T-helper 9 cell (primary cell): ENCODE data around the gene PLB1.

Experiments
- DNase-seq: peaks from one replicate; pipeline ENCODE4 v3.0.0-alpha.2; 2020

Gene PLB1

GRCh38 chr2:28630341-28630740, 134.5 kb downstream of the PLB1 start:
- DNase-seq, result no peak

- no peak for DNase-seq
Observed at GRCh38 chr2:28631514-28632206, 135.8 kb downstream of the PLB1 start.

GRCh38 chr2:28632791-28633190, 136.9 kb downstream of the PLB1 start:
- DNase-seq, result no peak

- DNase-seq, result no peak
Observed at GRCh38 chr2:28633204-28633603, 137.3 kb downstream of the PLB1 start.

GRCh38 chr2:28633746-28634145, 137.9 kb downstream of the PLB1 start:
- DNase-seq, result no peak

- DNase-seq, result no peak
Observed at GRCh38 chr2:28635191-28635611, 139.3 kb downstream of the PLB1 start.

- DNase-seq, result no peak
Observed at GRCh38 chr2:28636491-28636890, 140.6 kb downstream of the PLB1 start.

- no peak for DNase-seq
Observed at GRCh38 chr2:28637066-28638047, 141.5 kb downstream of the PLB1 start.

GRCh38 chr2:28638102-28638501, 142.2 kb downstream of the PLB1 start:
- DNase-seq, result no peak

- no peak for DNase-seq
Observed at GRCh38 chr2:28639092-28639691, 143.3 kb downstream of the PLB1 start.

GRCh38 chr2:28639836-28640235, 144.0 kb downstream of the PLB1 start:
- no peak for DNase-seq

- no peak for DNase-seq
Observed at GRCh38 chr2:28640260-28640907, 144.5 kb downstream of the PLB1 start.

GRCh38 chr2:28640908-28641300, 145.0 kb downstream of the PLB1 start:
- DNase-seq, result no peak

GRCh38 chr2:28642796-28643195, 146.9 kb downstream of the PLB1 start:
- DNase-seq, result no peak

- no peak for DNase-seq
Observed at GRCh38 chr2:28643327-28643726, 147.5 kb downstream of the PLB1 start.

GRCh38 chr2:28643911-28644334, 148.1 kb downstream of the PLB1 start:
- no peak for DNase-seq

- no peak for DNase-seq
Observed at GRCh38 chr2:28644760-28645159, 148.9 kb downstream of the PLB1 start.

- no peak for DNase-seq
Observed at GRCh38 chr2:28645553-28645952, 149.7 kb downstream of the PLB1 start.

- DNase-seq, result no peak
Observed at GRCh38 chr2:28647682-28648081, 151.8 kb downstream of the PLB1 start.

- no peak for DNase-seq
Observed at GRCh38 chr2:28648147-28648546, 152.3 kb downstream of the PLB1 start.

GRCh38 chr2:28648671-28649395, 153.0 kb downstream of the PLB1 start:
- DNase-seq, result no peak
